Hepatocyte (in vitro differentiated cells): ENCODE data around the gene DOCK1.

Experiments used
- CTCF ChIP-seq: fragments of 200-600 bp; sonication (generic); IDR thresholded peaks from 2 replicates; pipeline ENCODE4 v1.5.1; 2016; ENCODE audit warnings: antibody characterized with exemption, mild to moderate bottlenecking; ENCODE audit not compliant: poor library complexity
- EZH2 ChIP-seq: fragments of 200-600 bp; sonication (generic); IDR thresholded peaks from 2 replicates; pipeline ENCODE4 v1.6.1; 2016; ENCODE audit warnings: antibody characterized with exemption, mild to moderate bottlenecking, borderline replicate concordance

GRCh38 chr10:127423218-127423915 is 518.1 kb downstream of the DOCK1 start:
- TF ChIP-seq CTCF (no peak), EZH2 (no peak)
